ENCODE data around the gene TOM1L2.

The TOM1L2 gene

GRCh38 chr17:17871913-17872312 is 100.3 kb downstream of the TOM1L2 start:
- no peak for DNase-seq

GRCh38 chr17:17870247-17870646 is 102.0 kb downstream of the TOM1L2 start:
- no peak for DNase-seq

- DNase-seq = no peak
These were observed 103.3 kb downstream of the TOM1L2 start for GRCh38 chr17:17868641-17869522.

- no peak for DNase-seq
These were observed 105.3 kb downstream of the TOM1L2 start for GRCh38 chr17:17866897-17867296.

- no peak for DNase-seq
These were observed 105.8 kb downstream of the TOM1L2 start for GRCh38 chr17:17866425-17866824.

- DNase-seq = no peak
These were observed 107.2 kb downstream of the TOM1L2 start for GRCh38 chr17:17865035-17865434.

- DNase-seq = no peak
These were observed 111.5 kb downstream of the TOM1L2 start for GRCh38 chr17:17860766-17861107.

- peak; percentile 51 for DNase-seq
These were observed 112.1 kb downstream of the TOM1L2 start for GRCh38 chr17:17859909-17860765.

GRCh38 chr17:17857496-17857895 is 114.7 kb downstream of the TOM1L2 start:
- DNase-seq = no peak

GRCh38 chr17:17856386-17856785 is 115.8 kb downstream of the TOM1L2 start:
- no peak for DNase-seq

GRCh38 chr17:17855976-17856375 is 116.2 kb downstream of the TOM1L2 start:
- DNase-seq = no peak

- DNase-seq = no peak
These were observed 118.3 kb downstream of the TOM1L2 start for GRCh38 chr17:17853811-17854447.

GRCh38 chr17:17852930-17853329 is 119.3 kb downstream of the TOM1L2 start:
- DNase-seq = no peak

- no peak for DNase-seq
These were observed 120.8 kb downstream of the TOM1L2 start for GRCh38 chr17:17851103-17852002.

- peak; percentile 48 for DNase-seq
These were observed 122.3 kb downstream of the TOM1L2 start for GRCh38 chr17:17849845-17850373.

GRCh38 chr17:17849147-17849820 is 122.9 kb downstream of the TOM1L2 start:
- DNase-seq = peak; percentile 13

GRCh38 chr17:17848311-17849082 is 123.7 kb downstream of the TOM1L2 start:
- no peak for DNase-seq

- no peak for DNase-seq
These were observed 124.5 kb downstream of the TOM1L2 start for GRCh38 chr17:17847726-17848125.

- no peak for DNase-seq
These were observed 125.0 kb downstream of the TOM1L2 start for GRCh38 chr17:17847118-17847689.

- no peak for DNase-seq
These were observed 125.6 kb downstream of the TOM1L2 start for GRCh38 chr17:17846645-17847044.

Measured in fibroblast of upper back skin (primary cell).